PFSK-1 (cell line): ENCODE measurements around the gene ADAM8.

Experiments
- FOXP2 ChIP-seq: optimal IDR thresholded peaks from 2 replicates; pipeline ENCODE3; 2011; ENCODE audit warnings: borderline replicate concordance, control low read depth, inconsistent platforms; ENCODE audit not compliant: insufficient read depth; ENCODE audit errors: extremely low read length, extremely low read depth
- POLR2AphosphoS5 ChIP-seq: IDR thresholded peaks from 2 replicates; pipeline ENCODE4 v1.6.1; 2012; ENCODE audit warnings: low read depth, mild to moderate bottlenecking, control low read depth, low read length, moderate library complexity
- SIN3A ChIP-seq: IDR thresholded peaks from 2 replicates; pipeline ENCODE4 v1.6.1; 2012; ENCODE audit warnings: mild to moderate bottlenecking, low read length, moderate library complexity, borderline replicate concordance; ENCODE audit not compliant: insufficient read depth
- TAF1 ChIP-seq: IDR thresholded peaks from 2 replicates; pipeline ENCODE4 v1.6.1; 2012; ENCODE audit warnings: low read length, control low read depth, borderline replicate concordance; ENCODE audit not compliant: insufficient read depth
- TF ChIP-seq, protein P1 (sequence below), 2 experiments: IDR thresholded peaks; 2 replicates each; pipeline versions ENCODE4 v1.6.1 to v1.8.0; 2011 to 2012; ENCODE audit warnings: low read depth in 2 of 2, low read length in 2 of 2, control low read depth in 1 of 2, inconsistent platforms in 1 of 2, mild to moderate bottlenecking in 1 of 2, moderate library complexity in 1 of 2; ENCODE audit not compliant: insufficient read depth in 1 of 2

The ADAM8 gene

GRCh38 chr10:133310399-133310755 lies 33.7 kb upstream of the ADAM8 start:
- TF ChIP-seq POLR2AphosphoS5, result no peak
- TF ChIP-seq, protein P1, sequence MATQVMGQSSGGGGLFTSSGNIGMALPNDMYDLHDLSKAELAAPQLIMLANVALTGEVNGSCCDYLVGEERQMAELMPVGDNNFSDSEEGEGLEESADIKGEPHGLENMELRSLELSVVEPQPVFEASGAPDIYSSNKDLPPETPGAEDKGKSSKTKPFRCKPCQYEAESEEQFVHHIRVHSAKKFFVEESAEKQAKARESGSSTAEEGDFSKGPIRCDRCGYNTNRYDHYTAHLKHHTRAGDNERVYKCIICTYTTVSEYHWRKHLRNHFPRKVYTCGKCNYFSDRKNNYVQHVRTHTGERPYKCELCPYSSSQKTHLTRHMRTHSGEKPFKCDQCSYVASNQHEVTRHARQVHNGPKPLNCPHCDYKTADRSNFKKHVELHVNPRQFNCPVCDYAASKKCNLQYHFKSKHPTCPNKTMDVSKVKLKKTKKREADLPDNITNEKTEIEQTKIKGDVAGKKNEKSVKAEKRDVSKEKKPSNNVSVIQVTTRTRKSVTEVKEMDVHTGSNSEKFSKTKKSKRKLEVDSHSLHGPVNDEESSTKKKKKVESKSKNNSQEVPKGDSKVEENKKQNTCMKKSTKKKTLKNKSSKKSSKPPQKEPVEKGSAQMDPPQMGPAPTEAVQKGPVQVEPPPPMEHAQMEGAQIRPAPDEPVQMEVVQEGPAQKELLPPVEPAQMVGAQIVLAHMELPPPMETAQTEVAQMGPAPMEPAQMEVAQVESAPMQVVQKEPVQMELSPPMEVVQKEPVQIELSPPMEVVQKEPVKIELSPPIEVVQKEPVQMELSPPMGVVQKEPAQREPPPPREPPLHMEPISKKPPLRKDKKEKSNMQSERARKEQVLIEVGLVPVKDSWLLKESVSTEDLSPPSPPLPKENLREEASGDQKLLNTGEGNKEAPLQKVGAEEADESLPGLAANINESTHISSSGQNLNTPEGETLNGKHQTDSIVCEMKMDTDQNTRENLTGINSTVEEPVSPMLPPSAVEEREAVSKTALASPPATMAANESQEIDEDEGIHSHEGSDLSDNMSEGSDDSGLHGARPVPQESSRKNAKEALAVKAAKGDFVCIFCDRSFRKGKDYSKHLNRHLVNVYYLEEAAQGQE (IDR thresholded peaks at IDR 0.05; ENCODE audit: insufficient read depth in 1 of 2, low read depth in 2 of 2, low read length in 2 of 2), result no peak
- TF ChIP-seq SIN3A, result no peak
- TF ChIP-seq TAF1, result no peak
- TF ChIP-seq FOXP2, result no peak

DNA sequence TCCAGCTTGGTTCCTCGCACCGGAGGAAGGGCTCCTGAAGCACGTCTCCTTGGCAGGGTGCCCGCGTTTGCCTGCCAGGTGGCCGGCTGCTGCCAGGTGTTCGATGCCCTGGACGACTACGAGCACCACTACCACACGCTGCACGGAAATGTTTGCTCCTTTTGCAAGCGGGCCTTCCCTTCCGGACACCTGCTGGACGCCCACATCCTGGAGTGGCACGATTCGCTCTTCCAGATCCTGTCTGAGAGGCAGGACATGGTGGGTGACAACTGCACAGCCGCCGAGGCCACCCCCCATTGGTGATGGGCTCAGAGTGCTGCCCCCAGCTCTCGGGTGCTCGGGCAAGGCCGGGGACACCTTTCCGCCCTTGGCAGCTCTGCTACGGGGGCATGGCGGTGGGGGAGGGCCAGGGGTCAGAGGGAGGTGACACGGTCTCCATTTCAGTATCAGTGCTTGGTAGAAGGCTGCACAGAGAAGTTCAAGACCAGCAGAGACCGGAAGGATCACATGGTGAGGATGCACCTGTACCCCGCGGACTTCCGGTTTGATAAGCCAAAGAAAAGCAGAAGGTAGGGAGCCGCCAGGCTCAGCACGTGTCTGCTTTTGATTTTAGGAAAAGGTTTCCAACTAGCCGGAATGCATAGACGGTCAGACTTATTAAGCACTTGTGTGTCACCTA lies 33.2 kb upstream of the ADAM8 start:
- TF ChIP-seq TAF1, result no peak
- TF ChIP-seq FOXP2, result no peak
- TF ChIP-seq POLR2AphosphoS5, result no peak
- no peak for TF ChIP-seq SIN3A
- TF ChIP-seq, protein P1 (IDR thresholded peaks at IDR 0.05; ENCODE audit: insufficient read depth in 1 of 2, low read depth in 2 of 2, low read length in 2 of 2), result no peak

DNA sequence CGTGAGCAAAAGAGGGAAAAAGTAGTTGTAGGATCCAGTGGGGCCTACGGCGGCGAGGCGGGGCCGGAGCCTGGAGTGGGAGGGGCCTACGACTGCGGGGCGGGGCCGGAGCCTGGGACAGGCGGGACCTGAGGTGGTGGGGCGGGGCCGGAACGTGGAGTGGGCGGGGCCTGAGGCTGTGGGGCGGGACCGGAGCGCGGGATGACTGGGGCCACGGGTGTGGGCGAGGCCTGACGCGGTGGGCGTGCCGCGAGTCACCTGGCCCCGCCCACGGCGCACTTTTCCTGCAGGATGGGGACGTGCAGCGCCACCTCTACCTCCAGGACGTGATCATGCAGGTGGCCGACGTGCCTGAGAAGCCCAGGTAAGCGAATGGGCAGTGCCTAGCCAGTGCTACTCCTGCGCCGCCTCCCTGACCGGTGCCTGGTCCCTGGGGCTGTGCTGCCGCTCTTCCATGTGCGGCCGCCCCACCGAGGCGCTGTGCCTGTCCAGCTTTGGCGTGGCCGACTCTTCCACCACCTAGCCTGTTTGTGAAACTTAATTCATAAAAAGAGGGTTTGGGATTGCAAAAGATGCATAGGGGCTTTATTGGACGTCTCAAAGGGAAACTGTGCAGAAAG lies 32.5 kb upstream of the ADAM8 start:
- TF ChIP-seq FOXP2, result peak; percentile 7
- no peak for TF ChIP-seq SIN3A

DNA sequence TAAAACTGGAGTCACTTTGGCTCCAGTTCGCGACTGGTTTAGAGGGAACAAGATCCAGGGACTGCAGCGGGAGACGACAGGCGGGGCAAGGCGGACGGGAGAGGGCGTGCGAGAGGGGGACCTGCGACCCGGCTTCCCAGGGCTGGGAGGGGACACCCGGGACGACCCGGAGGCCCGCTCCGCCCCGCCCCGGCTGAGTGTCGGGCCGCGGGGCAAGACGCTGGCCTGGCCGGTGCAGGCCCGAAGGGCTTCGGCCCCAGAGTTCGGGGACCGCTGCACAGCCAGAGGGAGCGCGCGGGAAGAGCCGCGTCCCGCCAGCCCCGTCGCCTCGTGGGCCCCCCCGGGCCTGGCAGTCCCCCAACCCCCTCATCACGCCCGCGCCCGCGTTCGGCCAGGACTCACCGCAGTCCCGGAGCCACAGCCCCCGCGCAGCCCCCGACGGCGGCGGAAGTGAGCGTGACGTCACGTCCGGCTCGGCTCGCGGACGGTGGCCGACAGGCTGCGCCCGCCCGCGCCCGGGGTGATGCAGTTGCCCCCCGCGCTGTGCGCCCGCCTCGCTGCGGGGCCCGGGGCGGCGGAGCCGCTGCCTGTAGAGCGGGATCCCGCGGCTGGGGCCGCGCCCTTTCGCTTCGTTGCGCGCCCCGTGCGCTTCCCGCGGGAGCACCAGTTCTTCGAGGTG lies 31.9 kb upstream of the ADAM8 start, which contains the start of the genes TUBGCP2 and ZNF511:
Gene TUBGCP2 (minus strand): TSS at position 452 of the 679 bp plus-strand sequence. CDS start 5,931 bp downstream, outside the sequence.
Gene ZNF511 (plus strand): TSS at position 494 of the 679 bp plus-strand sequence. CDS start 30 bp downstream, at position 524.
- TF ChIP-seq TAF1 (peak; percentile 47; the same call in 1 of the 2 replicates), FOXP2 (peak; percentile 76), POLR2AphosphoS5 (peak; percentile 58), SIN3A (0 out of 2 replicates have a peak, but pooled peaks have one; percentile 21)
- TF ChIP-seq, protein P1 (IDR thresholded peaks at IDR 0.05; ENCODE audit: insufficient read depth in 1 of 2, low read depth in 2 of 2, low read length in 2 of 2), result 0 out of 4 replicates have a peak, but pooled peaks of 1 of the 2 experiments have one; percentile 26

- no peak for TF ChIP-seq TAF1
- TF ChIP-seq FOXP2, result no peak
- no peak for TF ChIP-seq POLR2AphosphoS5
- TF ChIP-seq, protein P1 (IDR thresholded peaks at IDR 0.05; ENCODE audit: insufficient read depth in 1 of 2, low read depth in 2 of 2, low read length in 2 of 2), result no peak
- no peak for TF ChIP-seq SIN3A
Observed at GRCh38 chr10:133307776-133308420, 31.2 kb upstream of the ADAM8 start.
